ENCODE measurements around the gene ASPSCR1.

DNA sequence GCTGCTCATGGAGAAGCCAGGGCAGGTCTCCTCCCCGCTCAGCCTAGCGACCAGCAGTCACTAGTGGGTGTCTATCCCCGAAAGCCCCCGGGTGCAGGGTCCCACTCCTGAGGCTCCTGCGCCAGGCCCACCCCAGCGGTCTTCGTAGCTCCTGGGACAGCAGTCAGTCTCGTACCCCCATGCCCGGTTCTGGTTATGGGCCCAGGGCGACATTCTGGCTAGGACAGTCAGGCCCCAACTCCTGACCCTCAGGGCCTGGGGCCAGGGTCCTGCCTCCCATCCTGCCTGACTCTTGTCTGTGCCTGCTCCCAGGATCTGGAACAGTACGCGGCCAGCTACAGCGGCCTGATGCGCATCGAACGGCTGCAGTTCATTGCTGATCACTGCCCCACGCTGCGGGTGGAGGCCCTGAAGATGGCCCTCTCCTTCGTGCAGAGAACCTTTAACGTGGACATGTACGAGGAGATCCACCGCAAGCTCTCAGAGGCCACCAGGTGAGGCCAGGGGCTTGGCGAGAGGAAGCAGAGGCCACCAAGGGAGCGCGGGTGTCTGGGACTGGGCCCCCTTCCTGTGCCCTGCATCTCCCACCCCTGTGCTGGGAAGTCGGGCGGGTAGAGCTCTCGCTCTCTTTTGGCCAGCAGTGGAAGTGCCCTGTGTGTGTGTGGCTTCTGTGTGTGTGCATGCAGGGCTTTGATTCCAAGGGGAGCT lies 76.3 kb downstream of the ASPSCR1 start:
- no peak for TF ChIP-seq POLR2A (IDR thresholded peaks at IDR 0.05)
- TF ChIP-seq, protein P1, sequence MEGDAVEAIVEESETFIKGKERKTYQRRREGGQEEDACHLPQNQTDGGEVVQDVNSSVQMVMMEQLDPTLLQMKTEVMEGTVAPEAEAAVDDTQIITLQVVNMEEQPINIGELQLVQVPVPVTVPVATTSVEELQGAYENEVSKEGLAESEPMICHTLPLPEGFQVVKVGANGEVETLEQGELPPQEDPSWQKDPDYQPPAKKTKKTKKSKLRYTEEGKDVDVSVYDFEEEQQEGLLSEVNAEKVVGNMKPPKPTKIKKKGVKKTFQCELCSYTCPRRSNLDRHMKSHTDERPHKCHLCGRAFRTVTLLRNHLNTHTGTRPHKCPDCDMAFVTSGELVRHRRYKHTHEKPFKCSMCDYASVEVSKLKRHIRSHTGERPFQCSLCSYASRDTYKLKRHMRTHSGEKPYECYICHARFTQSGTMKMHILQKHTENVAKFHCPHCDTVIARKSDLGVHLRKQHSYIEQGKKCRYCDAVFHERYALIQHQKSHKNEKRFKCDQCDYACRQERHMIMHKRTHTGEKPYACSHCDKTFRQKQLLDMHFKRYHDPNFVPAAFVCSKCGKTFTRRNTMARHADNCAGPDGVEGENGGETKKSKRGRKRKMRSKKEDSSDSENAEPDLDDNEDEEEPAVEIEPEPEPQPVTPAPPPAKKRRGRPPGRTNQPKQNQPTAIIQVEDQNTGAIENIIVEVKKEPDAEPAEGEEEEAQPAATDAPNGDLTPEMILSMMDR (IDR thresholded peaks at IDR 0.05) = no peak

Measured in transverse colon (tissue), 3 donors.